Neuron (in vitro differentiated cells): Measurements from ENCODE around the gene F7.
"Not testable (repeated sequence)": the region's sequence is repeated elsewhere in the genome, so short reads cannot be mapped to it uniquely, and the experiment has no call there.

ENCODE experiments used
- H2AFZ ChIP-seq: one replicate; pipeline ENCODE4 v1.6.1; 2013; ENCODE audit warnings: low read depth, mild to moderate bottlenecking, inconsistent platforms, low read length, moderate library complexity
- H3K27me3 ChIP-seq: one replicate; pipeline ENCODE4 v1.6.1; 2013; ENCODE audit warnings: low read length; ENCODE audit not compliant: insufficient read depth
- H3K36me3 ChIP-seq: one replicate; pipeline ENCODE4 v1.6.1; 2013; ENCODE audit warnings: low read length; ENCODE audit not compliant: insufficient read depth
- H3K4me1 ChIP-seq: one replicate; pipeline ENCODE4 v1.6.1; 2013; ENCODE audit warnings: low read length; ENCODE audit not compliant: insufficient read depth
- H3K4me3 ChIP-seq: 2 replicates; pipeline ENCODE4 v1.5.1; 2013; ENCODE audit warnings: mild to moderate bottlenecking, low read length, moderate library complexity
- H3K9me3 ChIP-seq: one replicate; pipeline ENCODE4 v1.6.1; 2013; ENCODE audit warnings: low read length

The F7 gene

GRCh38 chr13:113161433-113161832 lies 55.8 kb downstream of the F7 start:
- H3K4me3 ChIP-seq: no peak overlapping the region
- H2AFZ ChIP-seq: no peak overlapping the region
- H3K36me3 ChIP-seq: no peaks in the 10 kb centered on the region
- H3K9me3 ChIP-seq: no peaks in the 10 kb centered on the region
- peaks cover 7% of the 10 kb centered on the region for H3K4me1 ChIP-seq
- H3K27me3 ChIP-seq: peaks cover 15% of the 10 kb centered on the region

GRCh38 chr13:113161975-113162374 lies 56.4 kb downstream of the F7 start:
- H3K9me3 ChIP-seq, H3K4me3 ChIP-seq, H3K4me1 ChIP-seq, H2AFZ ChIP-seq, H3K36me3 ChIP-seq: not testable (repeated sequence)
- peaks cover 15% of the 10 kb centered on the region for H3K27me3 ChIP-seq

- Histone ChIP-seq H3K4me1 (peaks cover 7% of the 10 kb centered on the region), H3K4me3 (no peak overlapping the region), H2AFZ (no peak overlapping the region), H3K9me3 (peaks cover 2% of the 10 kb centered on the region), H3K36me3 (peaks cover 2% of the 10 kb centered on the region), H3K27me3 (peaks cover 11% of the 10 kb centered on the region)
Observed at GRCh38 chr13:113162783-113163685, 57.4 kb downstream of the F7 start.

DNA sequence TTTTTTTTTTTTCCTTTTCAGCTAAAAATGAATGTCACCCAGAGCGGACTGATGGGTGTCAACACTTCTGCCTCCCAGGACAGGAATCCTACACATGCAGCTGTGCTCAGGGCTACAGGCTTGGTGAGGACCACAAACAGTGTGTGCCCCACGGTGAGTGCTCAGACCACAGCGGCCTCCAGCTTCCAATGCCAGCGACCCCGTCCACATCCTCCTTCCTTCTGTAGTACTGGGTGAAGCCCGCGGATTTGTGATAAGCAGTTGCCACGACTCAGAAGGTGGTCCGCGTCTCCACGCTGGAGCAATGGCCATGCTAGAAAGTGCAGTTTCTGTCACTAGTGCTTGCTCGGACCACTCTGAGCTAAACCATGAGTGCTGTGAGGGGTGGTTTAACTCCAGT lies 58.9 kb downstream of the F7 start:
- H2AFZ ChIP-seq: no peak overlapping the region
- H3K4me1 ChIP-seq: no peaks in the 10 kb centered on the region
- peaks cover 2% of the 10 kb centered on the region for H3K9me3 ChIP-seq
- peaks cover 9% of the 10 kb centered on the region for H3K27me3 ChIP-seq
- no peak overlapping the region for H3K4me3 ChIP-seq
- peaks cover 5% of the 10 kb centered on the region for H3K36me3 ChIP-seq

DNA sequence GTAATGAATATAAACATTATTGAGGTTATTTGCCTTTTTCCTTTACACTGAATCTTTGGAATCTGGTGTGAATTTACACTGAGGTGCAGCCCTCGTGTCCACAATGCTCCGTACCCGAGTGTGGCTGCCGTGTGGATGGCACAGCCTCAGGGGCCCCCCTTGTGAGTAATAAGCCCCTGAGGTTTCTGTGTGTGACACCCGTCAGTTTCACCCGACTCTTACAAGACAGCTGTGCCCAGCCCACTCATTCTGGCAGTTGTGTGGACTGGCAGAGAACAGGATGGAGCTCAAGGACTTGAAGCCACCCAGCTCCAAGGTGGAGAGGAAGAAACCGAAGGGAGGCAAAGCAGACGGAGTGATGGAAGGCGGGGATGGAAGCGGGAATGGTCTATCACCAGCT lies 60.7 kb downstream of the F7 start:
- peaks cover 15% of the 10 kb centered on the region for H3K36me3 ChIP-seq
- H3K27me3 ChIP-seq: peaks cover 3% of the 10 kb centered on the region
- H3K4me3 ChIP-seq: no peak overlapping the region
- H3K9me3 ChIP-seq: peaks cover 4% of the 10 kb centered on the region
- no peaks in the 10 kb centered on the region for H3K4me1 ChIP-seq
- H2AFZ ChIP-seq: no peak overlapping the region

DNA sequence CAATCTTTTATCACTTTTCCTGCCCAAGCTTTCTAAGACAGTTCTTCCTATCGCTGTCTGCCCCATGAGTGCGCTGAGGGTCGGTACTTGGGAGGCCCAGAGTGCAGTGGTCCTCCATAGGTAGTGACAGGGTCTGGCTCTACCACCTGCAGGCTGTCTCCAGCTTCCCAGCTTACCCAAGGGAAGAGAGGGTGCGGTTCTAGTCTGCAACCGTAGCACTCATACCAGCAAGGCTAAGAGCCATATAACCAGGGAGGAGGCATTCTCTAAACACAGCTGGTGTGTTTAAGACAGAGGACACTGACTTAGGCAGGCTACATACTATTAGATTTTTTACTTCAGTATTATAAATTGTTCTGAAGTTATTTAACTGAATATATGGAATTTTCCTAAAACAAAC lies 61.1 kb downstream of the F7 start:
- Histone ChIP-seq H3K4me1 (no peaks in the 10 kb centered on the region), H3K27me3 (no peaks in the 10 kb centered on the region), H3K4me3 (no peak overlapping the region), H2AFZ (no peak overlapping the region), H3K9me3 (peaks cover 4% of the 10 kb centered on the region), H3K36me3 (peaks cover 19% of the 10 kb centered on the region)

DNA sequence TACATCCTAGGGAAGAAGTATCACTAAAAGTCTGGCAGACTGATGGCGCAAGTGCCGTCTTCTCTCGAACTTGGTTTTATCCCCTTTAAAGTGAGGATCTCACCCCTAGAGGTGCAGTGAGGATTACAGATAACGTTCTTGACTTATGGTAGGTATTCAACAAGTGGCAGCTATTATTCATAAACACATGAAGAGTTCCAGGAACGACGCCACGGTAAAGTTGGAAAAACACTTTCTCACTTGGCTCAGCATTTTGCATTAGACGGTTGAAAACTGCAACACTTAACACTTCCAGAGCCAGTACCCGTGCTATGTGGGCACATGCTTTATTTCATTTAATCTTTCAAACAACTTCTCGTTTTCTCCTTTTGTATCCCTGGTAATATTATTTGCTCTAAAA lies 61.6 kb downstream of the F7 start:
- peaks cover 4% of the 10 kb centered on the region for H3K9me3 ChIP-seq
- H3K4me1 ChIP-seq: no peaks in the 10 kb centered on the region
- no peak overlapping the region for H3K4me3 ChIP-seq
- H2AFZ ChIP-seq: no peak overlapping the region
- peaks cover 24% of the 10 kb centered on the region for H3K36me3 ChIP-seq
- H3K27me3 ChIP-seq: no peaks in the 10 kb centered on the region

GRCh38 chr13:113167575-113167974 lies 62.0 kb downstream of the F7 start:
- Histone ChIP-seq H3K9me3 (peaks cover 4% of the 10 kb centered on the region), H3K4me3 (no peak overlapping the region), H2AFZ (no peak overlapping the region), H3K36me3 (peaks cover 28% of the 10 kb centered on the region), H3K4me1 (no peaks in the 10 kb centered on the region), H3K27me3 (no peaks in the 10 kb centered on the region)

- no peaks in the 10 kb centered on the region for H3K4me1 ChIP-seq
- H2AFZ ChIP-seq: no peak overlapping the region
- no peaks in the 10 kb centered on the region for H3K27me3 ChIP-seq
- H3K4me3 ChIP-seq: no peak overlapping the region
- peaks cover 4% of the 10 kb centered on the region for H3K9me3 ChIP-seq
- H3K36me3 ChIP-seq: peaks cover 34% of the 10 kb centered on the region
Observed at GRCh38 chr13:113168211-113168610, 62.6 kb downstream of the F7 start.

DNA sequence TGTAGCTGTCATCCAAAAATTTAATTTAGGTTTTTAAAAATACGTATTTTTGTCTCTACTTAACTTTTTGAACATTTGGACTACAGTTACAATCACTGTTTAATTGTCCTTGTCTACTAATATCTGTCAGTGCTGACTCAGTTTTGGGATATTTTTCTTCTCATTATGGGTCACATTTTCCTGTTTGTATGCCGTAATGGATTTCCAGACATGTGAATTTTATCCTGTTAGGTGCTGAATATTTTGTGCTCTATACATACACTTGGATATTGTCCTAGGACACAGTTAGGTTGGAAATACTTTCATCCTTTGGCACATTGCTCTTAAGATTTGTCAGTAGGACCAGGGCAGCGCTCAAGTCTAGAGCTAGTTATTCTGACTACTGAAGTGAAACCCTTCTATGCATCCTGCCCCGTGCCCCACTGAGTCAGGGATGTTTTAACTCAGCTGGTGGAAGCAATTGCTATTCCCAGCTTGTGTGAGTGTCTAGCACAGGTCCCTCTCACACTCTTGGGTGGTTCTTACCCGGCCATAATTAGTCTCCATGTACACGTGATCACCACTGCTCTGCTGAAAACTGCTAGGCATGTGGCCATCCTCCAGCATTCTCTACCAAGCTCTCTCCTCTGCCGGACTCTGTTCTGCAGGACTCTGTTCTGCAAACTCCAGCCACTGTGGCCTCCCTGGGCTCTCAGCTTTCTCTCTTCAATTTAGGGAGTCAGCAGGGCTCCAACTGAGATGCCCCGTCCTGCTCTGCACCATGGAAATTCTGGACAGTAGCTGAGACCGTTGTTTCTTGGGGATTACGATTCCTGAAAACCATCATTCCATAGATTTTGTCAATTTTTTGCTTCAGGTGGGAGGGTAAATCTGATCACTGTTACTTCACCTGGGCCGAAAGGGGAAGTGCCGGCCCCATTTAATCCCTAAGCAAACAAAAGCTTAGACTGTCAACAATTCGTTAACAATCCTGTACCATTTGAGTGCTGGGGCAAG lies 64.0 kb downstream of the F7 start:
- peaks cover 4% of the 10 kb centered on the region for H3K9me3 ChIP-seq
- H3K4me3 ChIP-seq: no peak overlapping the region
- peaks cover 41% of the 10 kb centered on the region for H3K36me3 ChIP-seq
- H3K4me1 ChIP-seq: no peaks in the 10 kb centered on the region
- no peaks in the 10 kb centered on the region for H3K27me3 ChIP-seq
- H2AFZ ChIP-seq: no peak overlapping the region
